Measurements from ENCODE around the gene SLC25A43. TPM values are rescaled to one million over a fixed set of nuclear protein-coding genes. Genes with fewer than 3 reads are reported as not detected.
"Not testable (repeated sequence)": the region's sequence is repeated elsewhere in the genome, so short reads cannot be mapped to it uniquely, and the experiment has no call there.

The SLC25A43 gene
- total RNA-seq, 1 donor from 2014 or later, result 10.8 TPM

GRCh38 chrX:119488749-119489148 is 89.6 kb downstream of the SLC25A43 start:
- peak; percentile 65 for TF ChIP-seq CTCF (IDR thresholded peaks at IDR 0.05)
- H3K36me3 Mint-ChIP-seq (ENCODE audit: unreplicated experiment), result no peaks in the 10 kb centered on the region
- no peak for DNase-seq (ENCODE audit: extremely low spot score, unreplicated experiment)

GRCh38 chrX:119489212-119490074 is 90.3 kb downstream of the SLC25A43 start:
- Mint-ChIP-seq H3K36me3 (ENCODE audit: unreplicated experiment) (no peaks in the 10 kb centered on the region), H3K27me3 (ENCODE audit: unreplicated experiment) (no peaks in the 10 kb centered on the region), H3K4me1 (ENCODE audit: unreplicated experiment) (peaks cover 2% of the 10 kb centered on the region), H3K27ac (ENCODE audit: unreplicated experiment) (no peak overlapping the region), H3K4me3 (ENCODE audit: unreplicated experiment) (no peak overlapping the region), H3K9me3 (ENCODE audit: unreplicated experiment) (peaks cover 4% of the 10 kb centered on the region)
- TF ChIP-seq CTCF (IDR thresholded peaks at IDR 0.05), result no peak
- no peak for DNase-seq (ENCODE audit: extremely low spot score, unreplicated experiment)

More at GRCh38 chrX:119488749-119489148, 89.6 kb downstream of the SLC25A43 start:
- no peak overlapping the region for H3K4me3 Mint-ChIP-seq (ENCODE audit: unreplicated experiment)
- no peak overlapping the region for H3K27ac Mint-ChIP-seq (ENCODE audit: unreplicated experiment)
- peaks cover 2% of the 10 kb centered on the region for H3K4me1 Mint-ChIP-seq (ENCODE audit: unreplicated experiment)
- H3K9me3 Mint-ChIP-seq (ENCODE audit: unreplicated experiment), result peaks cover 7% of the 10 kb centered on the region
- no peaks in the 10 kb centered on the region for H3K27me3 Mint-ChIP-seq (ENCODE audit: unreplicated experiment)

GRCh38 chrX:119492463-119492862 is 93.3 kb downstream of the SLC25A43 start:
- no peak for DNase-seq (ENCODE audit: extremely low spot score, unreplicated experiment)
- peaks cover 10% of the 10 kb centered on the region for H3K9me3 Mint-ChIP-seq (ENCODE audit: unreplicated experiment)
- peaks cover 2% of the 10 kb centered on the region for H3K4me1 Mint-ChIP-seq (ENCODE audit: unreplicated experiment)
- no peak overlapping the region for H3K27ac Mint-ChIP-seq (ENCODE audit: unreplicated experiment)
- TF ChIP-seq CTCF (IDR thresholded peaks at IDR 0.05), result no peak
- H3K27me3 Mint-ChIP-seq (ENCODE audit: unreplicated experiment), result no peaks in the 10 kb centered on the region
- no peak overlapping the region for H3K4me3 Mint-ChIP-seq (ENCODE audit: unreplicated experiment)
- H3K36me3 Mint-ChIP-seq (ENCODE audit: unreplicated experiment), result no peaks in the 10 kb centered on the region

GRCh38 chrX:119493851-119494495 is 94.8 kb downstream of the SLC25A43 start:
- not testable (repeated sequence) for H3K4me3 Mint-ChIP-seq (ENCODE audit: unreplicated experiment); H3K27ac Mint-ChIP-seq (ENCODE audit: unreplicated experiment); H3K27me3 Mint-ChIP-seq (ENCODE audit: unreplicated experiment); DNase-seq (ENCODE audit: extremely low spot score, unreplicated experiment); H3K4me1 Mint-ChIP-seq (ENCODE audit: unreplicated experiment); H3K36me3 Mint-ChIP-seq (ENCODE audit: unreplicated experiment); H3K9me3 Mint-ChIP-seq (ENCODE audit: unreplicated experiment)

- H3K27ac Mint-ChIP-seq (ENCODE audit: unreplicated experiment), result no peak overlapping the region
- peaks cover 10% of the 10 kb centered on the region for H3K9me3 Mint-ChIP-seq (ENCODE audit: unreplicated experiment)
- H3K4me3 Mint-ChIP-seq (ENCODE audit: unreplicated experiment), result no peak overlapping the region
- H3K27me3 Mint-ChIP-seq (ENCODE audit: unreplicated experiment), result no peaks in the 10 kb centered on the region
- H3K4me1 Mint-ChIP-seq (ENCODE audit: unreplicated experiment), result no peaks in the 10 kb centered on the region
- DNase-seq (ENCODE audit: extremely low spot score, unreplicated experiment), result no peak
- no peak for TF ChIP-seq CTCF (IDR thresholded peaks at IDR 0.05)
- H3K36me3 Mint-ChIP-seq (ENCODE audit: unreplicated experiment), result no peaks in the 10 kb centered on the region
Observed at GRCh38 chrX:119495734-119496726, 96.9 kb downstream of the SLC25A43 start.
